ENCODE data around the gene TIGD2.

The TIGD2 gene

GRCh38 chr4:89156174-89156914 lies 45.0 kb downstream of the TIGD2 start:
- no peak for DNase-seq (ENCODE audit: low read depth)
- H3K4me3 ChIP-seq (ENCODE audit: control insufficient read depth, low read depth, low read length) = no peak overlapping the region
- TF ChIP-seq CTCF (IDR thresholded peaks at IDR 0.05; ENCODE audit: control insufficient read depth, insufficient read depth, low read depth, low read length, missing control alignments) = no peak

- DNase-seq (ENCODE audit: low read depth) = no peak
- TF ChIP-seq CTCF (IDR thresholded peaks at IDR 0.05; ENCODE audit: control insufficient read depth, insufficient read depth, low read depth, low read length, missing control alignments) = no peak
- no peak overlapping the region for H3K4me3 ChIP-seq (ENCODE audit: control insufficient read depth, low read depth, low read length)
Measured at GRCh38 chr4:89157488-89158024, 46.2 kb downstream of the TIGD2 start.

GRCh38 chr4:89158884-89159503 lies 47.7 kb downstream of the TIGD2 start:
- no peak for DNase-seq (ENCODE audit: low read depth)
- H3K4me3 ChIP-seq (ENCODE audit: control insufficient read depth, low read depth, low read length) = no peak overlapping the region
- peak; percentile 53 for TF ChIP-seq CTCF (IDR thresholded peaks at IDR 0.05; ENCODE audit: control insufficient read depth, insufficient read depth, low read depth, low read length, missing control alignments)

- TF ChIP-seq CTCF (IDR thresholded peaks at IDR 0.05; ENCODE audit: control insufficient read depth, insufficient read depth, low read depth, low read length, missing control alignments) = no peak
- no peak for DNase-seq (ENCODE audit: low read depth)
- no peak overlapping the region for H3K4me3 ChIP-seq (ENCODE audit: control insufficient read depth, low read depth, low read length)
Measured at GRCh38 chr4:89160806-89161205, 49.5 kb downstream of the TIGD2 start.

- peak; percentile 24 for DNase-seq (ENCODE audit: low read depth)
- TF ChIP-seq CTCF (IDR thresholded peaks at IDR 0.05; ENCODE audit: control insufficient read depth, insufficient read depth, low read depth, low read length, missing control alignments) = no peak
- H3K4me3 ChIP-seq (ENCODE audit: control insufficient read depth, low read depth, low read length) = no peak overlapping the region
Measured at GRCh38 chr4:89161841-89162240, 50.5 kb downstream of the TIGD2 start.

GRCh38 chr4:89162496-89162895 lies 51.2 kb downstream of the TIGD2 start:
- no peak for DNase-seq (ENCODE audit: low read depth)
- no peak for TF ChIP-seq CTCF (IDR thresholded peaks at IDR 0.05; ENCODE audit: control insufficient read depth, insufficient read depth, low read depth, low read length, missing control alignments)
- H3K4me3 ChIP-seq (ENCODE audit: control insufficient read depth, low read depth, low read length) = no peak overlapping the region

All from AG09309 (cell line).